Upper lobe of left lung (tissue), 6 donors: ENCODE data around the gene DPEP2. TPM values are rescaled to one million over a fixed set of nuclear protein-coding genes. Genes with fewer than 3 reads are reported as not detected.

ENCODE experiments used
- ATAC-seq, 2 donors: fragments of 200-7000 bp; cut with Tn5 transposase; one replicate each; pipeline ENCODE4 v1.9.1; 2022; ENCODE audit warnings: mild to moderate bottlenecking in 2 of 2, moderate library complexity in 2 of 2; ENCODE audit not compliant: low FRiP score in 2 of 2
- DNase-seq, 2 donors: peaks; one replicate each; pipeline ENCODE4 v3.0.0-alpha.2; 2019 to 2020
- H3K27ac ChIP-seq, 4 donors: fragments of 200-600 bp; sonication (generic); one replicate each; pipeline ENCODE4 v1.5.1; 2016 to 2019
- H3K27me3 ChIP-seq, 4 donors: fragments of 200-600 bp; sonication (generic); one replicate each; pipeline ENCODE4 v1.5.1; 2017 to 2019
- H3K36me3 ChIP-seq, 4 donors: fragments of 200-600 bp; sonication (generic); one replicate each; pipeline ENCODE4 v1.5.1; 2016 to 2019
- H3K4me1 ChIP-seq, 4 donors: fragments of 200-600 bp; sonication (generic); one replicate each; pipeline ENCODE4 v1.5.1; 2018 to 2019
- H3K4me3 ChIP-seq, 4 donors: fragments of 200-600 bp; sonication (generic); one replicate each; pipeline ENCODE4 v1.5.1; 2017 to 2019; ENCODE audit warnings: mild to moderate bottlenecking in 2 of 4, moderate library complexity in 1 of 4
- H3K9me3 ChIP-seq, 4 donors: fragments of 200-600 bp; sonication (generic); one replicate each; pipeline ENCODE4 v1.5.1; 2018 to 2019
- EP300 ChIP-seq, 4 donors: sonication (generic); formaldehyde crosslinking; IDR thresholded peaks; one replicate each; pipeline ENCODE4 v1.5.1; 2017; ENCODE audit warnings: antibody characterized with exemption in 4 of 4, control low read depth in 2 of 4
- POLR2A ChIP-seq, 4 donors: fragments of 450-650 bp; IDR thresholded peaks; one replicate each; pipeline ENCODE4 v1.5.1; 2016 to 2017; ENCODE audit warnings: antibody characterized with exemption in 4 of 4, mild to moderate bottlenecking in 2 of 4
- POLR2AphosphoS5 ChIP-seq, 2 donors: sonication (generic); formaldehyde crosslinking; IDR thresholded peaks; one replicate each; pipeline ENCODE4 v1.5.1; 2017; ENCODE audit warnings: antibody characterized with exemption in 2 of 2
- whole genome bisulfite sequencing, 2 donors: methylation state at CpG; one replicate each; pipeline ENCODE4 v1.1.5; 2017 to 2018; 5-methylcytosine and 5-hydroxymethylcytosine counted together
- total RNA-seq, 6 donors: library from RNA; depleted of rRNA in 4 of 6; stranded (reverse); fragments of >200 nt in 4 of 6; gene quantifications; one replicate each; pipeline versions ENCODE4 v1.1.0 to v1.2.1, GENCODE V29; 2016 to 2021
- TF ChIP-seq, protein P1 (sequence below), 6 experiments: fragments of 450-650 bp in 4 of 6; fragments of 200-600 bp in 2 of 6; sonication (generic) in 2 of 6; IDR thresholded peaks; one replicate each; pipeline ENCODE4 v1.5.1; 2016 to 2019; ENCODE audit warnings: antibody characterized with exemption in 6 of 6
- donor health status: DM: no; HTN: no; CAD: no; lungs with moderate emphysema.
- donor health status: DM: no; HTN: yes; CAD: no; lungs with severe emphysema.

DPEP2 gene
- total RNA-seq, 6 donors from 2014 or later: 7.1 to 56.6 (median 23.0) TPM

DNA sequence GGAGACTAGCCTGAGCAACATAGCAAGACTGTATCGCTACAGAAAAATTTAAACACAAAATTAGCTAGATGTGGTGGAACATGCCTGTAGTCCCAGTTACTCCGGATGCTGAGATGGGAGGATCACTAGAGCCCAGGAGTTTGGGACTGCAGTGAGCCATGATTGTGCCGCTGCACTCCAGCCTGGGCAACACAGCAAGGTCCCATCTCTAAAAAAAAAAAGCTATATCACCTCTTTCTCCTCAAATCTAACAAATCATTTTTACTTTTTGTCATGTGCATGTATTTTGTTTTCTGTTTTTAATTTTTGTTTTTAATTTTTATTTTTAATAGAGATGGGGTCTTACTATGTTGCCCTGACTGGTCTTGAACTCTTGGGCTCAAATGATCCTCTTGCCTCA, 29.7 kb upstream of the DPEP2 start:
- H3K27ac ChIP-seq: no peak overlapping the region
- H3K4me3 ChIP-seq: no peak overlapping the region
- H3K4me1 ChIP-seq: peaks cover 4 to 15% (median 6%) of the 10 kb centered on the region in 4 donors
- peaks cover 0 to 13% (median 4%) of the 10 kb centered on the region in 4 donors for H3K36me3 ChIP-seq
- DNase-seq (no peak), ATAC-seq (no peak)
- no peaks in the 10 kb centered on the region for H3K27me3 ChIP-seq
- 99 to 100% methylated on average over 3 of the region's 3 CpGs for WGBS, 2 donors
- no peak for TF ChIP-seq POLR2A (IDR thresholded peaks at IDR 0.05)
- TF ChIP-seq POLR2AphosphoS5 (IDR thresholded peaks at IDR 0.05): no peak
- TF ChIP-seq, protein P1, sequence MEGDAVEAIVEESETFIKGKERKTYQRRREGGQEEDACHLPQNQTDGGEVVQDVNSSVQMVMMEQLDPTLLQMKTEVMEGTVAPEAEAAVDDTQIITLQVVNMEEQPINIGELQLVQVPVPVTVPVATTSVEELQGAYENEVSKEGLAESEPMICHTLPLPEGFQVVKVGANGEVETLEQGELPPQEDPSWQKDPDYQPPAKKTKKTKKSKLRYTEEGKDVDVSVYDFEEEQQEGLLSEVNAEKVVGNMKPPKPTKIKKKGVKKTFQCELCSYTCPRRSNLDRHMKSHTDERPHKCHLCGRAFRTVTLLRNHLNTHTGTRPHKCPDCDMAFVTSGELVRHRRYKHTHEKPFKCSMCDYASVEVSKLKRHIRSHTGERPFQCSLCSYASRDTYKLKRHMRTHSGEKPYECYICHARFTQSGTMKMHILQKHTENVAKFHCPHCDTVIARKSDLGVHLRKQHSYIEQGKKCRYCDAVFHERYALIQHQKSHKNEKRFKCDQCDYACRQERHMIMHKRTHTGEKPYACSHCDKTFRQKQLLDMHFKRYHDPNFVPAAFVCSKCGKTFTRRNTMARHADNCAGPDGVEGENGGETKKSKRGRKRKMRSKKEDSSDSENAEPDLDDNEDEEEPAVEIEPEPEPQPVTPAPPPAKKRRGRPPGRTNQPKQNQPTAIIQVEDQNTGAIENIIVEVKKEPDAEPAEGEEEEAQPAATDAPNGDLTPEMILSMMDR (IDR thresholded peaks at IDR 0.05): no peak
- no peak for TF ChIP-seq EP300 (IDR thresholded peaks at IDR 0.05)
- H3K9me3 ChIP-seq: no peaks in the 10 kb centered on the region

DNA sequence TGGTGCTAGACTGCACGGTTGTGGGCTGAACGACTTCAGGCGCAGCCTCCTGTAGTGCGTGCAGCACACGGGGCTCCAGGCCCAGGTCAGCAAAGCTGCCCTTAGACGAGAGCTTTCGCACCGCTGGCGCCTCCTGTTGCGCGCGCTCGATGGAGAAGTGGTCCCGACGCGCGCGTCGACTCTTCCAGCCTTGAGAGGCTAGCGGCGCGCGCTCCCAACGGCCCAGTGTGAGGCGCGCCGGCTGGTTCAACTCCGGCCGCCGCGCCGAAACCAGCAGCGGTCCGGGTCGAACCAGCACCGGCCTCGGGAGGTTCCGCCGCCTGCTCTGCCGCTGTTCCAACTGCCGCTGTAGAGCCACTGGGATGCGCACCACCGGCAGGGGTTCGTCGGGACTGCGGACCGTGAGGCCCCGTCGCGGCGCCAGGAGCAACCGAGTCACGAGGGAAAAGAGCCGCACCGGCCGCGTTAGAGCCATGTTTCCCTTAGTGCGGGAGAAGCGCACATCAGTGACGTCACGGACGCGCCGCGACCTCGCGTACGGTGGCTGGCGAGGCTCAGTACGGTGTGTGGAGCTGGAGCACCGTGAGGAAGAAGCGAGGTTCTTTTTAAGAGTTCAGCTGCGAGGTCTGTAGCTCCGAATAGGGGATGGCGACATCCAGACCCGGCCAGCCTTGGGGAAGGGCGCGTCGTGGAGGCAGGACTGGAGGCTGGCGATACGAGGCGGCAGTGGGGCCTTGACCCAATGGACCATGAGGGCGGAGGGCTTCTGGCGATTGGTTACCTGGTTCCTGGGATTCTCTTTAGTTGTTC, 23.6 kb upstream of the DPEP2 start, which contains the start of the genes DDX28 and DUS2:
DDX28 (minus strand) TSS at position 505 of the 810 bp plus-strand sequence; CDS start at position 475, 30 bp downstream.
DUS2 (plus strand) TSS at position 557 of the 810 bp plus-strand sequence. CDS start 14,740 bp downstream, outside the sequence.
- WGBS, 2 donors: 0 to 1% methylated on average over 39 to 52 of the region's 84 CpGs
- Histone ChIP-seq H3K27ac (peak within 1 kb of the TSS; percentile 85 to 92 (median 92)), H3K36me3 (peaks cover 0 to 22% (median 4%) of the 10 kb centered on the region in 4 donors), H3K4me1 (peaks cover 21 to 36% (median 24%) of the 10 kb centered on the region in 4 donors), H3K9me3 (no peaks in the 10 kb centered on the region), H3K4me3 (peak within 1 kb of the TSS; percentile 82 to 86 (median 84)), H3K27me3 (no peaks in the 10 kb centered on the region)
- peak; percentile 96 to 99 for ATAC-seq
- TF ChIP-seq POLR2A (IDR thresholded peaks at IDR 0.05) (peak in 3 of 4 donors; percentile 58 to 82 (median 67)), POLR2AphosphoS5 (IDR thresholded peaks at IDR 0.05) (peak; percentile 100), EP300 (IDR thresholded peaks at IDR 0.05) (peak in 1 of 4 donors; percentile 97)
- TF ChIP-seq, protein P1 (IDR thresholded peaks at IDR 0.05): peak in 4 of 6 experiments; percentile 5 to 47 (median 40)
- peak; percentile 92 to 100 for DNase-seq

DNA sequence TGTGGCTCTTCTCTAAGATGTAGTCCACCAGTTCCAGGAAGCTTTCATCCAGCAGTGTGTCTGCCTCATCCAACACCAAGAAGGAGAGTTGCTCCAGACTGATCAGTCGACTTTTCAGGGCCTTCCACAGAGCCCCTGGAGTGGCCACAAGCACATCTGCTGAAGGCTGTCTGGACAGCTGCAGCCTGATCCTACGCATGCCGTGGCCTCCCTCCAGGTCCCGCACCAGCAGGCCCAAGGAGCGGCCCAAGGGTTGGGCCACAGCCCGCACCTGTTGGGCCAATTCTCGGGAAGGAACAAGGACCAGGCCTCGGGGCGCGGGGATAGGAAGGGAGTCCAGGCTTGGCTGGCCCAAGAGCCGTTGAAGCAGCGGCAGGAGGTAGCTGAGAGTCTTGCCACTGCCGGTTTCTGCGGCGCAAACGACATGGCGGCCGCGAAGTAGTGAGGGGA, 23.0 kb upstream of the DPEP2 start:
- peak overlapping the region; percentile 82 to 86 (median 84) for H3K4me3 ChIP-seq
- H3K36me3 ChIP-seq: peaks cover 0 to 18% (median 2%) of the 10 kb centered on the region in 4 donors
- TF ChIP-seq EP300 (IDR thresholded peaks at IDR 0.05): no peak
- TF ChIP-seq POLR2A (IDR thresholded peaks at IDR 0.05): no peak
- TF ChIP-seq, protein P1 (IDR thresholded peaks at IDR 0.05): no peak
- TF ChIP-seq POLR2AphosphoS5 (IDR thresholded peaks at IDR 0.05): no peak
- no peak for DNase-seq
- ATAC-seq: no peak
- H3K27ac ChIP-seq: peak overlapping the region; percentile 85 to 92 (median 92)
- H3K27me3 ChIP-seq: no peaks in the 10 kb centered on the region
- H3K4me1 ChIP-seq: peaks cover 21 to 36% (median 24%) of the 10 kb centered on the region in 4 donors
- H3K9me3 ChIP-seq: no peaks in the 10 kb centered on the region
- WGBS, 2 donors: 11% methylated on average over 16 of the region's 19 CpGs; no CpG with 5 or more reads in 1 of the 2 donors

DNA sequence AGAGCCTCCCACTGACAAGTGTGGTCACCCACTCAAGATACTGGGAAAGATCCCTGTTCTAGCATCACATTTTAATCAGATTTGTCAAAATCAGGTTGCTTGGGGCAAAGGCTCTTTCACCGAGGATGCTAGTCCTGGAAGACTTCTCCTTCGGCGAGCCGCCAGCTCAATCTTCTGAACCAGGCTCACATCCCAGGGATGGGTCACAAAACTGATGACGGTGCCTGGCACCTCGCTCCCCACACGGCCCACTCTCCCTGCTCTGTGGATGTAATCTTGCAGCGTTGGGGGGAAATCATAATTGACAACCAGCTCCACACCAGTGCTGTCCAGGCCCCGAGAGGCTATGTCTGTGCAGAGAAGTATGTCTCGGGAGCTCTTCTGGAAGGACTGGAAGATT, 22.2 kb upstream of the DPEP2 start:
- Histone ChIP-seq H3K27me3 (no peaks in the 10 kb centered on the region), H3K4me3 (peak overlapping the region in 1 of 4 donors; percentile 84), H3K36me3 (peaks cover 0 to 13% (median 2%) of the 10 kb centered on the region in 4 donors), H3K9me3 (no peaks in the 10 kb centered on the region), H3K27ac (no peak overlapping the region), H3K4me1 (peaks cover 21 to 36% (median 24%) of the 10 kb centered on the region in 4 donors)
- TF ChIP-seq POLR2A (IDR thresholded peaks at IDR 0.05): no peak
- no peak for TF ChIP-seq EP300 (IDR thresholded peaks at IDR 0.05)
- TF ChIP-seq POLR2AphosphoS5 (IDR thresholded peaks at IDR 0.05): no peak
- TF ChIP-seq, protein P1 (IDR thresholded peaks at IDR 0.05): no peak
- DNase-seq (no peak), ATAC-seq (no peak)
- 92 to 94% methylated on average over 9 to 10 of the region's 10 CpGs for WGBS, 2 donors
